GM10266 (cell line): ENCODE results near the gene MXD4.

ENCODE experiments used
- DNase-seq: peaks from one replicate; pipeline ENCODE4 v3.0.0; 2012; ENCODE audit errors: extremely low spot score
- CTCF ChIP-seq: IDR thresholded peaks from 2 replicates; pipeline ENCODE4 v1.5.1; 2012; ENCODE audit warnings: mild to moderate bottlenecking, low read depth; ENCODE audit not compliant: control insufficient read depth, insufficient read depth; ENCODE audit errors: missing control alignments

Gene MXD4

GRCh38 chr4:2269206-2269531, 7.3 kb upstream of the MXD4 start:
- no peak for DNase-seq
- no peak for TF ChIP-seq CTCF

- TF ChIP-seq CTCF: no peak
- no peak for DNase-seq
Observed at GRCh38 chr4:2268357-2269205, 6.7 kb upstream of the MXD4 start.

GRCh38 chr4:2267841-2268240, 5.9 kb upstream of the MXD4 start:
- DNase-seq: no peak
- no peak for TF ChIP-seq CTCF

- no peak for DNase-seq
- TF ChIP-seq CTCF: no peak
Observed at GRCh38 chr4:2267320-2267811, 5.5 kb upstream of the MXD4 start.

- DNase-seq: no peak
- no peak for TF ChIP-seq CTCF
Observed at GRCh38 chr4:2266821-2267220, 4.9 kb upstream of the MXD4 start.

GRCh38 chr4:2266181-2266580, 4.3 kb upstream of the MXD4 start:
- DNase-seq: no peak

More at GRCh38 chr4:2266181-2266580, 4.3 kb upstream of the MXD4 start:
- TF ChIP-seq CTCF: no peak
